A673 (cell line): ENCODE results near the gene RAB3GAP2.

Experiments
- EZH2 ChIP-seq: fragments of 200-600 bp; sonication (generic); IDR thresholded peaks from 2 replicates; pipeline ENCODE4 v1.6.1; 2017; ENCODE audit warnings: borderline replicate concordance, low read depth, mild to moderate bottlenecking, mixed read lengths, antibody characterized with exemption, low read length; ENCODE audit not compliant: poor library complexity, severe bottlenecking
- TF ChIP-seq, protein P1 (sequence below): fragments of 300-800, 200-600 bp; sonication (generic); conservative IDR thresholded peaks from 2 replicates; pipeline ENCODE4 v1.5.1; 2017; ENCODE audit warnings: low read depth, mild to moderate bottlenecking, antibody characterized with exemption, low read length, moderate library complexity, mixed read lengths

DNA sequence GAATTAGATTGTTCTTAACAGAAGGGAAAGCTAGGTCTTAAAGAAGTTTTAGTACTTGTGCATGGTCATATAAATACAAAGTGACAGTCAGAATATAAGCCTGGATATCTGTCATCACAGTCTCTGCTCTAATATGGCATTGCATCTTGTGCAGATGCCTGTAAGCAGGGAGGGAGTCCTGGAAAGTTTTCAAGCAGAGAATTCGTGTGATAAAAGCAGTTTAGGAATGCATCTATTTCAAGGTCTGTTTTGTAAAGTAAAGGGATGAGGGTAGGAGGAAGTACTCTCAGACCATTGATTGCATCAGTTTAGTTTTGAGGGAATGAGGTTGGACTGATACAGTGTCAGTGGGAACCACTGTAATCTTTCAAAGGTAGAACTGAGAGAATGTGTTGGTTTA, 147.7 kb downstream of the RAB3GAP2 start:
- TF ChIP-seq, protein P1, sequence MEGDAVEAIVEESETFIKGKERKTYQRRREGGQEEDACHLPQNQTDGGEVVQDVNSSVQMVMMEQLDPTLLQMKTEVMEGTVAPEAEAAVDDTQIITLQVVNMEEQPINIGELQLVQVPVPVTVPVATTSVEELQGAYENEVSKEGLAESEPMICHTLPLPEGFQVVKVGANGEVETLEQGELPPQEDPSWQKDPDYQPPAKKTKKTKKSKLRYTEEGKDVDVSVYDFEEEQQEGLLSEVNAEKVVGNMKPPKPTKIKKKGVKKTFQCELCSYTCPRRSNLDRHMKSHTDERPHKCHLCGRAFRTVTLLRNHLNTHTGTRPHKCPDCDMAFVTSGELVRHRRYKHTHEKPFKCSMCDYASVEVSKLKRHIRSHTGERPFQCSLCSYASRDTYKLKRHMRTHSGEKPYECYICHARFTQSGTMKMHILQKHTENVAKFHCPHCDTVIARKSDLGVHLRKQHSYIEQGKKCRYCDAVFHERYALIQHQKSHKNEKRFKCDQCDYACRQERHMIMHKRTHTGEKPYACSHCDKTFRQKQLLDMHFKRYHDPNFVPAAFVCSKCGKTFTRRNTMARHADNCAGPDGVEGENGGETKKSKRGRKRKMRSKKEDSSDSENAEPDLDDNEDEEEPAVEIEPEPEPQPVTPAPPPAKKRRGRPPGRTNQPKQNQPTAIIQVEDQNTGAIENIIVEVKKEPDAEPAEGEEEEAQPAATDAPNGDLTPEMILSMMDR: no peak
- no peak for TF ChIP-seq EZH2
